WERI-Rb-1 (cell line): ENCODE results near the gene PLEKHH1.

ENCODE experiments used
- DNase-seq: peaks from one replicate; pipeline ENCODE4 v3.0.0-alpha.2; 2020
- H3K27ac ChIP-seq: fragments of 250-450 bp; sonication (Bioruptor Pico); 2 replicates; pipeline ENCODE4 v1.5.1; 2020; ENCODE audit warnings: mild to moderate bottlenecking, moderate library complexity
- H3K27me3 ChIP-seq: fragments of 250-450 bp; sonication (Bioruptor Pico); 2 replicates; pipeline ENCODE4 v1.5.1; 2021; ENCODE audit warnings: mild to moderate bottlenecking, low read depth, moderate library complexity; ENCODE audit not compliant: insufficient read depth, severe bottlenecking
- H3K36me3 ChIP-seq: fragments of 250-450 bp; sonication (Bioruptor Pico); 2 replicates; pipeline ENCODE4 v1.5.1; 2020; ENCODE audit warnings: mild to moderate bottlenecking, moderate library complexity
- H3K4me3 ChIP-seq: 2 replicates; pipeline ENCODE4 v1.5.1; 2011; ENCODE audit warnings: low read depth, mild to moderate bottlenecking, control low read depth, low read length
- H3K9me3 ChIP-seq: fragments of 250-450 bp; sonication (Bioruptor Pico); 2 replicates; pipeline ENCODE4 v1.5.1; 2021; ENCODE audit warnings: mild to moderate bottlenecking, moderate library complexity; ENCODE audit not compliant: severe bottlenecking
- TF ChIP-seq, protein P1 (sequence below): IDR thresholded peaks from 2 replicates; pipeline ENCODE4 v1.5.1; 2011; ENCODE audit warnings: low read depth, mild to moderate bottlenecking, control low read depth, inconsistent platforms, low read length

The PLEKHH1 gene

DNA sequence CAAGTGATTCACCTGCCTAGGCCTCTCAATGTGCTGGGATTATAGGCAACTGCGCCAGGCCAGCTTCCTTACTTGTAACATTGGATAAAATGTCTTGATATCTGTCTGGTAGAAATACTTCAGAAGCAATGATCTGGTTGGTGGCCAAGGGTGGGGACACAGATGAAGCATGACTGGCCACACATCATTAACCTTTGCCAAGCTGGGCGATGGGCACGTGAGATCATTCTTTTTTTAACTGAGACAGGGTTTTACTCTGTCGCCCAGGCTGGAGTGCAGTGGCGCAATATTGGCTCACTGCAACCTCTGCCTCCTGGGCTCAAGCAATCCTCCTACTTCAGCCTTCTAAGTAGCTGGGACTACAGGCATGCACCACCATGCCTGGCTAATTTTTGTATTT lies 31.1 kb downstream of the PLEKHH1 start:
- no peaks in the 10 kb centered on the region for H3K9me3 ChIP-seq
- no peaks in the 10 kb centered on the region for H3K27me3 ChIP-seq
- H3K27ac ChIP-seq = no peak overlapping the region
- H3K36me3 ChIP-seq = no peaks in the 10 kb centered on the region
- no peak overlapping the region for H3K4me3 ChIP-seq
- TF ChIP-seq, protein P1, sequence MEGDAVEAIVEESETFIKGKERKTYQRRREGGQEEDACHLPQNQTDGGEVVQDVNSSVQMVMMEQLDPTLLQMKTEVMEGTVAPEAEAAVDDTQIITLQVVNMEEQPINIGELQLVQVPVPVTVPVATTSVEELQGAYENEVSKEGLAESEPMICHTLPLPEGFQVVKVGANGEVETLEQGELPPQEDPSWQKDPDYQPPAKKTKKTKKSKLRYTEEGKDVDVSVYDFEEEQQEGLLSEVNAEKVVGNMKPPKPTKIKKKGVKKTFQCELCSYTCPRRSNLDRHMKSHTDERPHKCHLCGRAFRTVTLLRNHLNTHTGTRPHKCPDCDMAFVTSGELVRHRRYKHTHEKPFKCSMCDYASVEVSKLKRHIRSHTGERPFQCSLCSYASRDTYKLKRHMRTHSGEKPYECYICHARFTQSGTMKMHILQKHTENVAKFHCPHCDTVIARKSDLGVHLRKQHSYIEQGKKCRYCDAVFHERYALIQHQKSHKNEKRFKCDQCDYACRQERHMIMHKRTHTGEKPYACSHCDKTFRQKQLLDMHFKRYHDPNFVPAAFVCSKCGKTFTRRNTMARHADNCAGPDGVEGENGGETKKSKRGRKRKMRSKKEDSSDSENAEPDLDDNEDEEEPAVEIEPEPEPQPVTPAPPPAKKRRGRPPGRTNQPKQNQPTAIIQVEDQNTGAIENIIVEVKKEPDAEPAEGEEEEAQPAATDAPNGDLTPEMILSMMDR = no peak
- no peak for DNase-seq

DNA sequence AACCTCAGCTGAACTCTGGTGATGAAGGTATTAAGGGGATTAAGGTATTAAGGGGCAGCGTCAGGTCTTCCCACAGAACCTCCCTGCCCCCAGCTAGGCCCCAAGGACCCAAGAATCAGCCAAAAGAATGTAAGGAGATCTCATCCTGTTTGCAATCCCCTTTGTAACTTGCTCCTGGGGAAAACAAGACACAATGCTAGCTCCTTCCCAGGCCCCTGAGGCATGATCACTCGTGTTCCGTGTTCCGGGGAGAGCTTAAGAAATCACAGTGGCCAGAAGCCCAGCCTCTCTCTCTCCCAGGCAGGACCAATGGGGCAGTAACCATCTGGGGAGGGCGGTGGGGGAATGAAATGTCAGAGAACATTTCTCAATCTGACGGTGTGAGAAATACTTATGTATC lies 33.8 kb downstream of the PLEKHH1 start:
- peak overlapping the region; percentile 3; the same call in 1 of the 2 replicates for H3K4me3 ChIP-seq
- TF ChIP-seq, protein P1 = no peak
- no peaks in the 10 kb centered on the region for H3K9me3 ChIP-seq
- no peaks in the 10 kb centered on the region for H3K27me3 ChIP-seq
- H3K36me3 ChIP-seq = no peaks in the 10 kb centered on the region
- peak; percentile 82 for DNase-seq
- no peak overlapping the region for H3K27ac ChIP-seq

DNA sequence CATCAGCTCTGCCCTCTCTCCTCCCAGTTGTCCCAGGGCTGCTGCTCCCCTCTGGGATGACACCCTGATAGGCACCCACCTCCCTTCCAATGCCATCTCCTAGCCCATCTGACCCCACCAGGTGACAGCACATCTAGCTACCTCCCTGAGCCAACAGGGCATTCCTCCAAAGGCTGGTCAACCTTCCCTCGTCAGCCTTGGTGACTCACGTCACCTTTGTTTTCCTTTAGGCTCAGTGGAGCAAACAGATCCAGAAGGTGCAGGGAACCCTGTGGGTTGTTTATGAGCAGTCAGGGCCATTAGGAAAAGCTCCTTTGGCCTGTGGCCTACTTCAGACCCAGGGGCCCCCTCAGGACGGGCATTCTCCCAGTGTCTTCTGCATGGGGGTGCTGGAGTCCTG lies 34.6 kb downstream of the PLEKHH1 start:
- no peaks in the 10 kb centered on the region for H3K27me3 ChIP-seq
- DNase-seq = no peak
- TF ChIP-seq, protein P1 = no peak
- no peak overlapping the region for H3K27ac ChIP-seq
- no peak overlapping the region for H3K4me3 ChIP-seq
- no peaks in the 10 kb centered on the region for H3K36me3 ChIP-seq
- H3K9me3 ChIP-seq = no peaks in the 10 kb centered on the region

DNA sequence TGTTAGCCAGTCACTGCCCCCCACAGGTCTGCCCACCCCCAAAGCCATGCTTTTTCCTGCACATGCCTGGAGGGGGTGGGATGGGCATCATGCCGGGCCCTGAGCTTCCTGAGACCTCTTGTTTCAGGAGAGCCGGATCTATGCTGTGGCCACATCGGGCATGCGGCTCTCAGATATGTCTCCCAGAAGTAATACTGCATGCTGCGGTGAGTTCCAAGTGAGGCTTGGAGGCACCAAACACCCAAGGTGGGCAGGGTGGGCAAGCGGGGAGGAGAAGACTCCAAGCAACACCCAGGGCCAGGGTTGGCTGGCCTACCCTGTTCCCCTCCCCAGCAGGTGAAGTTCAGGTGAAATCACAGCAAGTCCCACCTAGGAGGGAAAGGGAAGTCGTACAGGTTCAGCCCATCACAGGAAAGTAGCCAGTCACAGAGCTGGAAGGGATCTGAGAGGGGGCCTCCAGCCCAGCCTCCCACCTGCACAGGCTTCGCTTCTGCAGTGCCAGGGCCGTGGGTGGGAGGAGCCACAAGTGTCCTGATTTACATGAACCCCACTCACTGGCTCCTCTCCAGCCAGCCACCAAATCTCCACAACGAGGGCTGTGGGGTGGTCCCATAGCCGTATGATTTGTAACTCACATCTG lies 36.0 kb downstream of the PLEKHH1 start:
- H3K4me3 ChIP-seq = no peak overlapping the region
- H3K27ac ChIP-seq = no peak overlapping the region
- H3K9me3 ChIP-seq = no peaks in the 10 kb centered on the region
- no peaks in the 10 kb centered on the region for H3K36me3 ChIP-seq
- TF ChIP-seq, protein P1 = no peak
- DNase-seq = peak; percentile 37
- no peaks in the 10 kb centered on the region for H3K27me3 ChIP-seq

DNA sequence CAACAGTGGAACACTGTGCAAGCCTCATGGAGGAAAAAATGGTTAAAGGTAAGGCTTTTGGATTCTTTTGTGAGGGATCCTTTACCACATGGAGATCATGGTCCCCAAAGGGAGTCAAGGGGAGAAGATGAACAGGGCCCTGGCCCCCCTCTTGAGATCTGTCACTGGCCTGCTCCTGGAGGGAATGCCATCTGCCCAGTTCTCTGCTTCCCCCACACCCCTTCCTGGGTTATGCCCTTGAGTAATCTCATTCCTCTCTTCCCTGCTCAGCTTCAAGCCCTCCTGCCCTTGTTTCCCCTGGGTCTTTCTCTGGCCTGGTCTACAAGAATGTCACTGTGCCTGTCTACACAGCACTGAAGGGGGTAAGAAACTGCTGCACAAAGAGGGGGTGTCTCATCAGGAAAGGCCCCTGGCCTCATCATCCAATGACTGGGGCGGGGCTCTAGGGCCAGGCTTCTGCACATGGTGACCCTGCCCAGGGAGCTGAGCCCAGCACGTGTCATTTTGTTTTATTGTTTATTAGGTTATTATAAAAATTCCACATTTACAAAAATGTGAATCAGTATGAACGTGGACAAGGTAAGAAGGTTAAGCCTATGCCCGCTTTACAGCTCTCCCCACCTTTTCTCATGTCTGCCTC lies 36.7 kb downstream of the PLEKHH1 start:
- peak; percentile 61 for DNase-seq
- Histone ChIP-seq H3K27ac (no peak overlapping the region), H3K9me3 (no peaks in the 10 kb centered on the region), H3K27me3 (no peaks in the 10 kb centered on the region), H3K4me3 (no peak overlapping the region), H3K36me3 (no peaks in the 10 kb centered on the region)
- TF ChIP-seq, protein P1 = no peak
